Measurements from ENCODE around the gene CCL28.

CCL28 gene

DNA sequence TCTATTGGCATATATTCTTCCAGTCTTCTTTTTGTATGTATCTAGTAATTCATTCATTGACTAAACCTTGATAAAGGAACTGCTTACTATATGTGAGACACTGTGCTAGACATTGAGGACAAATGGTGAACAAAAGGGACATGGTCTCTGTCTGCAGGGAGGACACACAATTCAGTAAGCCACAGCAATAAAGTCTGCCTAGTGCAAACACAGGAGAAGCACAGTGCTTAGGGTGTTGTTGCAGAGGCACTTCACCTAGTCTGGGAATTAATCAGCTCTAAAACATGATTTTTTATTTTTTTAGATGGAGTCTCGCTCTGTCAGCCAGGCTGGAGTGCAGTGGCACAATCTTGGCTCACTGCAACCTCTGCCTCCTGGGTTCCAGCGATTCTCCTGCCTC is 6.4 kb upstream of the CCL28 start:
- H3K27ac ChIP-seq: no peak overlapping the region
- TF ChIP-seq, protein P1, sequence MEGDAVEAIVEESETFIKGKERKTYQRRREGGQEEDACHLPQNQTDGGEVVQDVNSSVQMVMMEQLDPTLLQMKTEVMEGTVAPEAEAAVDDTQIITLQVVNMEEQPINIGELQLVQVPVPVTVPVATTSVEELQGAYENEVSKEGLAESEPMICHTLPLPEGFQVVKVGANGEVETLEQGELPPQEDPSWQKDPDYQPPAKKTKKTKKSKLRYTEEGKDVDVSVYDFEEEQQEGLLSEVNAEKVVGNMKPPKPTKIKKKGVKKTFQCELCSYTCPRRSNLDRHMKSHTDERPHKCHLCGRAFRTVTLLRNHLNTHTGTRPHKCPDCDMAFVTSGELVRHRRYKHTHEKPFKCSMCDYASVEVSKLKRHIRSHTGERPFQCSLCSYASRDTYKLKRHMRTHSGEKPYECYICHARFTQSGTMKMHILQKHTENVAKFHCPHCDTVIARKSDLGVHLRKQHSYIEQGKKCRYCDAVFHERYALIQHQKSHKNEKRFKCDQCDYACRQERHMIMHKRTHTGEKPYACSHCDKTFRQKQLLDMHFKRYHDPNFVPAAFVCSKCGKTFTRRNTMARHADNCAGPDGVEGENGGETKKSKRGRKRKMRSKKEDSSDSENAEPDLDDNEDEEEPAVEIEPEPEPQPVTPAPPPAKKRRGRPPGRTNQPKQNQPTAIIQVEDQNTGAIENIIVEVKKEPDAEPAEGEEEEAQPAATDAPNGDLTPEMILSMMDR (conservative IDR thresholded peaks at IDR 0.05): no peak
- TF ChIP-seq ZFX (IDR thresholded peaks at IDR 0.05): no peak

DNA sequence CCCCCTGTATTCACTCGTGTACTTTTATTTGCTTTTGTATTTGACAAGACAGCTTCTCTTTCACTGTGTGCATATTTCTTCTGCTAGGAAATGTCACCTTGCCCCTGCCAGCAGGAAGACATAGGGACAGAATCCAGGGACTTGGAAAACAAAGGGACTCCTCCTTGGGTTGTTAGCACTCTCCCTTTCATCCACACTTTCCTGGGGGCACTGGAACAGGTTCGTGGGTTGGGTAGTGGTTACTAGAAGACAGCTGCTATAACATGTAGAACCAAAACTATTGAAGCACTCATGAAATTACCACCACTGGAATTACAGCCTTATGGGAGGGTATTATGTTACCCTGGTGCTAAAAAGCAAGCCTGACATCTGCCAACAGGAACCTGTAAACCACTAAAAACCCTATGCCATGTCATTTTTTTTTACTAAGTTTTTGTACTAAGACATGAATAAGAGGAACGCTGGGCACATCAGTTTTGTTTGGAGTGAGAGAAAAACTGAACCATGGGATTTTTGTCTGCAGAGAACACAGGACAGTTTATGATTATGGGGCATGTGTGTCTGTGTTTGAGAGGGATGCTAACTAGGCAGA is 4.7 kb upstream of the CCL28 start:
- no peak overlapping the region for H3K27ac ChIP-seq
- TF ChIP-seq, protein P1 (conservative IDR thresholded peaks at IDR 0.05): no peak
- no peak for TF ChIP-seq ZFX (IDR thresholded peaks at IDR 0.05)

DNA sequence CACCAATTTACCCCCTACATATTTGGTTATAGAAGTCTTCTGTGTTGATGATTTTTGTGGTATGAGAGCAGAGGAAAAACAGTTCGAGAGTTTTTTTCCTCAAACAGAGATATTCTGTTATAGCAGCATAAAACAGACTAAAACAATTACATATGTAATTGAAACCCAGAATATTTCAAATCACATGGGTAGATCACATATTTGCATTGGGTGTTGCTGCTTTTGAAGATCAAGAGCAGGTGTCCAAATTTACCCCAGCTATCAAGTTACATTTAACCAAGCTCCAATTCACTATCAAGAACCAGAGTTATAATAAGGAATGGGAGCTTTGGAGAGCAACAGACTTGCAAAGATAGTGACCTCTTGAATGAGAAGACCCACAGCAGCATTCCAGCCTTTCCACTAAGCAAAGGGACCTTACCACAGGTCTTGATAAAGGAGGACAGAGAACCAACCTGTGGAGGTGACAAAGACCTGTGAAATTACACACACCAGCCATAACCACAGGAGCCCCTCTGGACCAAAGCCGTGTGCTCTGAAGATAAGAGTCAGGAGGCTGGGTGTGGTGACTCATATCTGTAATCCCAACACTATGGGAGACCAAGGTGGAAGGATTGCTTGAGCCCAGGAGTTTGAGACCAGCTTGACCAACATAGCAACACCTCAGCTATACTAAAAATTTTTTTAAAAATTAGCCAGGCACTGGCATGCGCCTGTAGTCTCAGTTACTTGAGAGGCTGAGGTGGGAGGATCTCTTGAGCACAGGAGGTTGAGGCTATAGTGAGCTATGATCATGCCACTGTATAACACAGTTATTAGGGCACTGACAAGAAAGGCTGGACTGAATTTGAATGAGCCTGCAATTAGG is 4.0 kb upstream of the CCL28 start:
- TF ChIP-seq ZFX (IDR thresholded peaks at IDR 0.05): no peak
- TF ChIP-seq, protein P1 (conservative IDR thresholded peaks at IDR 0.05): no peak
- no peak overlapping the region for H3K27ac ChIP-seq

DNA sequence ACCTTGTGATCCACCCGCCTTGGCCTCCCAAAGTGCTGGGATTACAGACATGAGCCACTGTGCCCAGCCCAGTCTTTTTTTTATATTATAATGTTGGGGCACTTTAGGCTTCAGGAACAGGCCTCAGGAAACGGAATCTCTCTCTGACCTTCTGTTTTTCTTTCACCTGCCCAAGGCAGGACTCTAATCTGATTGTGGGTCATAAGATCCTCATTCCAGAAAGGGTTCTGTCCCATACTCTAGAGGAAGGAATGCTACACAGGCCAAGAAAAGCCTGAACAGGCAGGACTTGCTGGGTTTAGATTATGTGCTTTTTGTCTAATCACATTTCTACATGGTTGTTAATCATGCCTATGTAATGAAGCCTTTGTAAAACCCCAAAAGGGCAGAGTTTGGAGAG is 1.8 kb upstream of the CCL28 start:
- TF ChIP-seq, protein P1 (conservative IDR thresholded peaks at IDR 0.05): no peak
- no peak for TF ChIP-seq ZFX (IDR thresholded peaks at IDR 0.05)
- H3K27ac ChIP-seq: no peak overlapping the region

DNA sequence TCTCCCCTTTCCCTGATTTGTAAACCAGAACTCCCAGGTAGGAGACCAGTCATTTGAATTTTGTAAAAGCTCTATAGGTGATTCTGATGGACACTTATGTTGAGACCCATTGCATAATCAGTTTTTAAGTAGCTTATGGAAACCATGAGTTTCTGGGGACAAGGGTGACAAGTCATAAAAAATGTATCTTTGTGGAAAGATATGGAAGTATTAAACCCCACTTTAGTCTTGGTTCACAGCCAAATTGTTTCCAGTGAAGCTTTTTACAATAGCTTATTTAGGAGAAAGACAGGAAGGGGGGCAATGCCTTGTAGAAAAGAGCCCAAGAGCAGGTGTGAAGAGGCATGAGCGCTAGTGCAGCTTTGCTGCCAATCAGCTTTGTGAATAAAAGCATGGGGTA is 453 bp upstream of the CCL28 start:
- TF ChIP-seq, protein P1 (conservative IDR thresholded peaks at IDR 0.05): no peak
- TF ChIP-seq ZFX (IDR thresholded peaks at IDR 0.05): no peak
- H3K27ac ChIP-seq: no peak overlapping the region

DNA sequence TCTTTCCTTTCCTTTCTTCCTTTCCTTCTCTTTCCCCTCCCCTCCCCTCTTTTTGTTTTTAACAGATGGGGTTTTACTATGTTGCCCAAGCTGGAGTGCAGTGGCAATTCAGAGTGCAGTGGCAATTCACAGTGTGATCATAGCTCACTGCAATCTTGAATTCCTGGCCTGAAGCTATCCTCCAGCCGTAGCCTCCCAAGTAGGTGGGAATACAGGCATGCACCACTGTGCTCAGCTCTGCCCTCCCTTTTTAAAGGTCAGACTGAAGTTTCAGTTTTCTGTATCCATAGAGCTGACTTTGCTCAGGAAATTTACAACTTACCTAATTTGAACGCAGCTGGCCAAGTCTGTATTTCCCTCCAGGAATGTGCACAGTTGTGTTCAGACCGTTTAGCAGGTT is 696 bp downstream of the CCL28 start:
- H3K27ac ChIP-seq: no peak overlapping the region
- TF ChIP-seq, protein P1 (conservative IDR thresholded peaks at IDR 0.05): no peak
- no peak for TF ChIP-seq ZFX (IDR thresholded peaks at IDR 0.05)

DNA sequence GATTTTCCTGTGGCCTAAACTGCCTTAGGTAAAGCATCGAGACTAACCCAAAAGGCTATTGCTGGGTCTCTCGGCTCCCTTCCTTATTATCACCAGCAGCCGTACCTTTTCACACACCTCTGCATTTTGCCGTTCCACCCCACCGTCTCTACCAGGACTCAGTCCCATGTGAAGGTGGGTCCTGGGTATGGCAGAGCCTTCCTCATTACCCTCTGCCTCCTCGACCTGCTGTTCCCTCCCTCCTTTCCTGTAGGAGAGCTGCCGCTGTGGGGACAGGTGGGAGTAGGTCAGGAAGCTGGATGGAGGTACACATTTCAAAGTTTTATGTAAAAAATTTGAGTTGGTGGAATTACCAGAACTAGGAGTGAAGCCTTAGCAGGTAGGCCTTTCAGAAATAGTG is 1.8 kb downstream of the CCL28 start:
- no peak for TF ChIP-seq ZFX (IDR thresholded peaks at IDR 0.05)
- TF ChIP-seq, protein P1 (conservative IDR thresholded peaks at IDR 0.05): no peak
- peak overlapping the region; percentile 7; the same call in 1 of the 2 replicates for H3K27ac ChIP-seq
